H1 (cell line): Measurements from ENCODE around the gene NFATC1. TPM values are rescaled to one million over a fixed set of nuclear protein-coding genes. Genes with fewer than 3 reads are reported as not detected.

Experiments used
- CTCF ChIA-PET: fragments of 300-600 bp; sonication (Branson Sonifier 250); formaldehyde crosslinking; loops from one replicate; lab custom pipeline; 2021; ENCODE audit not compliant: partially characterized antibody; lab: Charles Lee
- POLR2A ChIA-PET: fragments of 300-600 bp; sonication (Branson Sonifier 250); formaldehyde crosslinking; loops from one replicate; lab custom pipeline; 2021; ENCODE audit warnings: inconsistent platforms; ENCODE audit not compliant: partially characterized antibody; lab: Charles Lee
- DNase-seq, 2 experiments: peaks; one replicate each; pipeline versions ENCODE4 v3.0.0 to v3.0.0-alpha.2; 2010 to 2022; ENCODE audit warnings: low spot score in 2 of 2, low read depth in 1 of 2, mixed read lengths in 1 of 2
- FAIRE-seq: peaks from 2 replicates; lab custom pipeline; 2011; peaks lifted over from hg19 to GRCh38; lab: Jason Lieb, UNC
- H2AFZ ChIP-seq: 2 replicates; pipeline ENCODE4 v1.8.1; 2012; ENCODE audit warnings: low read length, inconsistent platforms
- H2AK5ac ChIP-seq: 2 replicates; pipeline ENCODE4 v1.6.1; 2013; ENCODE audit warnings: low read depth, low read length
- H2BK120ac ChIP-seq: replicated peaks from 2 replicates; pipeline ENCODE3; 2013; ENCODE audit warnings: low read depth, low read length, inconsistent platforms
- H2BK12ac ChIP-seq: 2 replicates; pipeline ENCODE4 v1.6.1; 2013; ENCODE audit warnings: low read depth, low read length
- H2BK15ac ChIP-seq: 2 replicates; pipeline ENCODE4 v1.6.1; 2013; ENCODE audit warnings: low read length
- H2BK20ac ChIP-seq: 2 replicates; pipeline ENCODE4 v1.6.1; 2013; ENCODE audit warnings: low read length
- H2BK5ac ChIP-seq: 2 replicates; pipeline ENCODE4 v1.6.1; 2013; ENCODE audit warnings: low read depth, low read length
- H3K14ac ChIP-seq: 2 replicates; pipeline ENCODE4 v1.6.1; 2013; ENCODE audit warnings: inconsistent platforms; ENCODE audit not compliant: insufficient read length
- H3K18ac ChIP-seq: 2 replicates; pipeline ENCODE4 v1.6.1; 2013; ENCODE audit warnings: low read length; ENCODE audit errors: extremely low read depth
- H3K23ac ChIP-seq: 2 replicates; pipeline ENCODE4 v1.6.1; 2013; ENCODE audit warnings: inconsistent platforms; ENCODE audit not compliant: insufficient read length
- H3K23me2 ChIP-seq: 2 replicates; pipeline ENCODE4 v1.6.1; 2013; ENCODE audit warnings: low read depth, low read length
- H3K27ac ChIP-seq: 2 replicates; pipeline ENCODE4 v1.6.1; 2011; ENCODE audit warnings: low read depth, low read length, inconsistent platforms
- H3K27me3 ChIP-seq, 4 experiments: replicated peaks in 1 of 4; 1 replicate in 1 of 4; 2 replicates in 3 of 4; pipeline versions ENCODE4 v1.6.1 to v1.8.1; 2011 to 2013; ENCODE audit warnings: low read length in 3 of 4, mild to moderate bottlenecking in 3 of 4, inconsistent platforms in 2 of 4, mixed read lengths in 2 of 4, moderate library complexity in 1 of 4; ENCODE audit not compliant: control insufficient read depth in 3 of 4, insufficient read depth in 3 of 4; ENCODE audit errors: extremely low read depth in 1 of 4
- H3K36me3 ChIP-seq, 4 experiments: 2 replicates each; pipeline versions ENCODE4 v1.6.1 to v1.8.1; 2011 to 2013; ENCODE audit warnings: mild to moderate bottlenecking in 4 of 4, low read length in 3 of 4, moderate library complexity in 2 of 4, control low read depth in 1 of 4, inconsistent platforms in 1 of 4; ENCODE audit not compliant: insufficient read depth in 4 of 4, control insufficient read depth in 2 of 4
- H3K4ac ChIP-seq: replicated peaks from 2 replicates; pipeline ENCODE3; 2013; ENCODE audit warnings: low read length, low read depth, mixed read lengths, inconsistent platforms; ENCODE audit not compliant: insufficient read length
- H3K4me1 ChIP-seq, 4 experiments: replicated peaks in 1 of 4; 1 replicate in 1 of 4; 2 replicates in 3 of 4; pipeline versions ENCODE4 v1.6.1 to v1.8.1; 2011 to 2013; ENCODE audit warnings: low read length in 3 of 4, inconsistent platforms in 2 of 4, mixed read lengths in 1 of 4; ENCODE audit not compliant: insufficient read depth in 4 of 4, control insufficient read depth in 3 of 4
- H3K4me2 ChIP-seq, 2 experiments: 2 replicates each; pipeline versions ENCODE4 v1.6.1 to v1.8.1; 2011 to 2013; ENCODE audit warnings: low read depth in 2 of 2, low read length in 2 of 2, control low read depth in 1 of 2, inconsistent platforms in 1 of 2, mild to moderate bottlenecking in 1 of 2; ENCODE audit not compliant: insufficient read depth in 1 of 2
- H3K4me3 ChIP-seq, 4 experiments: fragments of 200-600, 300-600 bp in 1 of 4; sonication (generic), shearing (Covaris generic), sonication (Bioruptor Twin) in 1 of 4; 2 replicates each; pipeline versions ENCODE4 v1.5.1 to v1.8.1; 2011 to 2016; ENCODE audit warnings: low read length in 4 of 4, low read depth in 3 of 4, control low read depth in 2 of 4, inconsistent platforms in 2 of 4, mild to moderate bottlenecking in 2 of 4, mixed read lengths in 1 of 4, moderate library complexity in 1 of 4; ENCODE audit not compliant: insufficient read depth in 2 of 4; ENCODE audit errors: extremely low read depth in 1 of 4
- H3K56ac ChIP-seq: replicated peaks from 2 replicates; pipeline ENCODE3; 2013; ENCODE audit warnings: low read depth, mild to moderate bottlenecking, mixed read lengths, low read length, inconsistent platforms; ENCODE audit not compliant: insufficient read length
- H3K79me1 ChIP-seq: 2 replicates; pipeline ENCODE4 v1.6.1; 2013; ENCODE audit warnings: low read depth, low read length, control low read depth
- H3K79me2 ChIP-seq, 2 experiments: 2 replicates each; pipeline versions ENCODE4 v1.6.1 to v1.8.1; 2012 to 2013; ENCODE audit warnings: low read length in 2 of 2, mild to moderate bottlenecking in 2 of 2, inconsistent platforms in 1 of 2; ENCODE audit not compliant: insufficient read depth in 2 of 2, control insufficient read depth in 1 of 2
- H3K9ac ChIP-seq, 4 experiments: replicated peaks in 1 of 4; 1 replicate in 1 of 4; 2 replicates in 3 of 4; pipeline versions ENCODE4 v1.6.1 to v1.8.1; 2011 to 2013; ENCODE audit warnings: low read depth in 3 of 4, low read length in 3 of 4, control low read depth in 2 of 4, mild to moderate bottlenecking in 2 of 4, moderate library complexity in 2 of 4, inconsistent platforms in 1 of 4; ENCODE audit errors: extremely low read depth in 1 of 4
- H3K9me3 ChIP-seq, 2 experiments: 2 replicates each; pipeline versions ENCODE4 v1.6.1 to v1.8.1; 2012 to 2013; ENCODE audit warnings: mild to moderate bottlenecking in 2 of 2, moderate library complexity in 2 of 2, control low read depth in 1 of 2, inconsistent platforms in 1 of 2, low read depth in 1 of 2, low read length in 1 of 2, mixed read lengths in 1 of 2; ENCODE audit not compliant: insufficient read depth in 2 of 2
- H4K20me1 ChIP-seq, 2 experiments: replicated peaks in 1 of 2; 2 replicates each; pipeline versions ENCODE3 to v1.8.1; 2011 to 2013; ENCODE audit warnings: inconsistent platforms in 2 of 2, low read length in 2 of 2, mild to moderate bottlenecking in 1 of 2; ENCODE audit not compliant: insufficient read depth in 2 of 2, control insufficient read depth in 1 of 2
- H4K5ac ChIP-seq: 2 replicates; pipeline ENCODE4 v1.6.1; 2013; ENCODE audit warnings: low read length, low read depth, mixed read lengths, inconsistent platforms; ENCODE audit not compliant: insufficient read length
- H4K8ac ChIP-seq: 2 replicates; pipeline ENCODE4 v1.8.0; 2013; ENCODE audit warnings: mild to moderate bottlenecking, moderate library complexity, low read length, inconsistent platforms; ENCODE audit not compliant: insufficient read depth; ENCODE audit errors: extremely low read depth
- H4K91ac ChIP-seq: replicated peaks from 2 replicates; pipeline ENCODE3; 2013; ENCODE audit warnings: low read length, mixed read lengths, inconsistent platforms; ENCODE audit not compliant: insufficient read length
- CHD1 ChIP-seq: IDR thresholded peaks from 2 replicates; pipeline ENCODE4 v1.6.1; 2012; ENCODE audit warnings: low read depth, low read length, improper control_type of control experiment
- JUND ChIP-seq: IDR thresholded peaks from 2 replicates; pipeline ENCODE4 v1.6.1; 2011; ENCODE audit warnings: mild to moderate bottlenecking, improper control_type of control experiment, low read length
- RBBP5 ChIP-seq: IDR thresholded peaks from 2 replicates; pipeline ENCODE4 v1.7.1; 2012; ENCODE audit warnings: low read depth, mild to moderate bottlenecking, inconsistent platforms, low read length, moderate library complexity, borderline replicate concordance
- TBP ChIP-seq: IDR thresholded peaks from 2 replicates; pipeline ENCODE4 v1.6.1; 2011; ENCODE audit warnings: low read depth, low read length, improper control_type of control experiment
- YY1 ChIP-seq: IDR thresholded peaks from 2 replicates; pipeline ENCODE4 v1.6.1; 2011; ENCODE audit warnings: low read depth, mild to moderate bottlenecking, low read length
- WGBS, 2 experiments: shearing (Covaris generic) in 1 of 2; methylation state at CpG; one replicate each; pipeline versions ENCODE4 v1.1.6 to v1.1.7; 2013 to 2015; ENCODE audit warnings: low lambda C conversion rate in 2 of 2, mixed read lengths in 2 of 2, inconsistent platforms in 1 of 2, low coverage in 1 of 2, missing lambda C conversion rate in 1 of 2; ENCODE audit not compliant: insufficient replicate concordance in 2 of 2, insufficient coverage in 1 of 2, insufficient read length in 1 of 2; ENCODE audit errors: extremely low coverage in 1 of 2, missing lambda C conversion rate in 1 of 2; 5-methylcytosine and 5-hydroxymethylcytosine counted together
- polyA plus RNA-seq, 7 experiments: library from polyadenylated mRNA; depleted of rRNA in 3 of 7; stranded (reverse) in 5 of 7; unstranded in 2 of 7; fragments of >200 nt in 5 of 7; fragments of 200-250 nt in 2 of 7; gene quantifications; 1 replicate in 5 of 7; 2 replicates in 1 of 7; 4 replicates in 1 of 7; pipeline versions ENCODE4 v1.2.1 to v1.2.3, GENCODE V29; 2011 to 2013; ENCODE audit warnings: missing spikeins in 2 of 7, mixed read lengths in 2 of 7
- total RNA-seq: library from RNA; stranded (reverse); fragmentation: NEBNext Ultra II Directional; extraction: Animal tissue kit (Norgen Biotek cat#: 25700); gene quantifications from 2 replicates; pipeline ENCODE4 v1.2.1, GENCODE V29; 2021
- TF ChIP-seq, protein P1 (sequence below): IDR thresholded peaks from 2 replicates; pipeline ENCODE4 v1.6.1; 2011; ENCODE audit warnings: low read length, improper control_type of control experiment

NFATC1 gene
- total and polyA plus RNA-seq, 2 of the 8 experiments (the other 6 are each of a cell fraction or from before 2014, with no cell fraction given): 2.0 to 6.6 TPM

DNA sequence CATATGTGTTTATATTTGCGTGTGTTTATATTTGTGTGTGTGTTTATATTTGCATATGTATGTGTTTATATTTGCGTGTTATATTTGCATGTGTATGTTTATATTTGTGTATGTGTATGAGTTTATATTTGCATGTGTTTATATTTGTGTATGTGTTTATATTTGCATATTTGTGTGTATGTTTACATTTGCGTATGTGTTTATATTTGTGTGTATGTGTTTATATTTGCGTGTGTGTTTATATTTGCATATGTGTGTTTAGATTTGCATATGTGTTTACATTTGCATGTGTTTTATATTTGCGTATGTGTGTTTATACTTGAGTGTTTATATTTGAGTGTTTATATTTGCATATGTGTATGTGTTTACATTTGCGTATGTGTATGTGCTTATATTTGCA, 168.2 kb downstream of the NFATC1 start:
- Histone ChIP-seq H3K79me2 (no peaks in the 10 kb centered on the region), H3K9ac (no peak overlapping the region), H3K4me1 (peaks cover 0 to 10% (median 6%) of the 10 kb centered on the region in 4 experiments; a peak in 4 of 7 replicates), H2BK5ac (no peak overlapping the region), H3K56ac (no peak overlapping the region), H2BK12ac (no peak overlapping the region), H2AFZ (no peak overlapping the region), H3K4me2 (no peak overlapping the region), H4K5ac (no peak overlapping the region), H2BK15ac (no peak overlapping the region), H3K14ac (no peak overlapping the region), H3K4ac (no peak overlapping the region), H3K18ac (no peak overlapping the region), H2AK5ac (no peak overlapping the region), H3K23ac (no peak overlapping the region), H3K27ac (no peak overlapping the region), H4K8ac (no peak overlapping the region), H3K36me3 (no peaks in the 10 kb centered on the region), H2BK20ac (no peak overlapping the region), H3K27me3 (no peaks in the 10 kb centered on the region; a peak in 1 of 7 replicates), H3K79me1 (no peaks in the 10 kb centered on the region), H3K9me3 (no peaks in the 10 kb centered on the region), H4K20me1 (no peaks in the 10 kb centered on the region), H3K23me2 (no peaks in the 10 kb centered on the region), H2BK120ac (no peak overlapping the region), H3K4me3 (no peak overlapping the region), H4K91ac (no peak overlapping the region)
- ChIA-PET CTCF (no interaction called here), POLR2A (no interaction called here)
- 89 to 100% methylated on average over 2 to 6 of the region's 6 CpGs for WGBS, 2 experiments
- no peak for DNase-seq
- FAIRE-seq: no peak
- TF ChIP-seq JUND (no peak), RBBP5 (no peak), CHD1 (no peak), YY1 (no peak), TBP (no peak)
- TF ChIP-seq, protein P1, sequence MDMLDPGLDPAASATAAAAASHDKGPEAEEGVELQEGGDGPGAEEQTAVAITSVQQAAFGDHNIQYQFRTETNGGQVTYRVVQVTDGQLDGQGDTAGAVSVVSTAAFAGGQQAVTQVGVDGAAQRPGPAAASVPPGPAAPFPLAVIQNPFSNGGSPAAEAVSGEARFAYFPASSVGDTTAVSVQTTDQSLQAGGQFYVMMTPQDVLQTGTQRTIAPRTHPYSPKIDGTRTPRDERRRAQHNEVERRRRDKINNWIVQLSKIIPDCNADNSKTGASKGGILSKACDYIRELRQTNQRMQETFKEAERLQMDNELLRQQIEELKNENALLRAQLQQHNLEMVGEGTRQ: no peak
